ENCODE results near the gene NADSYN1.

- TF ChIP-seq POLR2AphosphoS5 (IDR thresholded peaks at IDR 0.05) (no peak), CTCF (IDR thresholded peaks at IDR 0.05; ENCODE audit: poor library complexity, severe bottlenecking) (no peak), TAF1 (IDR thresholded peaks at IDR 0.05; ENCODE audit: low read depth) (no peak), EZH2 (IDR thresholded peaks at IDR 0.05; ENCODE audit: borderline replicate concordance, insufficient read depth, low read length, poor library complexity, severe bottlenecking) (no peak), MXI1 (conservative IDR thresholded peaks at IDR 0.05; ENCODE audit: poor library complexity, severe bottlenecking) (no peak), RAD21 (conservative IDR thresholded peaks at IDR 0.05) (no peak)
Observed at GRCh38 chr11:71473793-71474080, 20.7 kb downstream of the NADSYN1 start.
